Keratinocyte (primary cell): ENCODE measurements around the gene PLEKHG4.

ENCODE experiments used
- EZH2 ChIP-seq: IDR thresholded peaks from one replicate; pipeline ENCODE4 v1.6.1; 2012; ENCODE audit warnings: inconsistent platforms, mild to moderate bottlenecking, low read length, moderate library complexity
- TF ChIP-seq, protein P1 (sequence below), 3 experiments: IDR thresholded peaks in 1 of 3; conservative IDR thresholded peaks in 1 of 3; optimal IDR thresholded peaks in 1 of 3; 2 replicates in 2 of 3; 3 replicates in 1 of 3; pipeline versions ENCODE3 to v1.5.1; 2011; ENCODE audit warnings: low read length in 3 of 3, mild to moderate bottlenecking in 3 of 3, moderate library complexity in 2 of 3, control low read depth in 1 of 3, inconsistent platforms in 1 of 3; ENCODE audit not compliant: insufficient read depth in 2 of 3; ENCODE audit errors: extremely low read depth in 1 of 3

DNA sequence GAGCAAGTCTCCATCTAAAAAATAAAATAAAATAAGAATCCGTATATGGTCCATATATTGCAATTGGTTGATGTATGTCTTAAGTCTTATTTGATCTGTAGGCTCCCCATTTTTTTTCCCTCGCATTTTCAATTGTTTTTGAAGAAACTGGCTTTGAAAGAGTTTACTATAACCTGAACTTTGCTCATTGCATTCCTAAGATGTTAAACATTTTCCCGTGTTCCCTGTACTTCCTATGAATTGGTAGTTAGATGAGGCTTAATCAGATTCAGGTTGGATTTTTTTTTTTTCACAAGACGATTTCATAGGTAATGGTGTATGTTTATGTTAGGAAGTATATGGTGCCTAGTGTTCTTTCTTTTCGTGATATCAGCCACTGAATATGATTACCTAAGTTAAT, 50.6 kb downstream of the PLEKHG4 start:
- TF ChIP-seq, protein P1, sequence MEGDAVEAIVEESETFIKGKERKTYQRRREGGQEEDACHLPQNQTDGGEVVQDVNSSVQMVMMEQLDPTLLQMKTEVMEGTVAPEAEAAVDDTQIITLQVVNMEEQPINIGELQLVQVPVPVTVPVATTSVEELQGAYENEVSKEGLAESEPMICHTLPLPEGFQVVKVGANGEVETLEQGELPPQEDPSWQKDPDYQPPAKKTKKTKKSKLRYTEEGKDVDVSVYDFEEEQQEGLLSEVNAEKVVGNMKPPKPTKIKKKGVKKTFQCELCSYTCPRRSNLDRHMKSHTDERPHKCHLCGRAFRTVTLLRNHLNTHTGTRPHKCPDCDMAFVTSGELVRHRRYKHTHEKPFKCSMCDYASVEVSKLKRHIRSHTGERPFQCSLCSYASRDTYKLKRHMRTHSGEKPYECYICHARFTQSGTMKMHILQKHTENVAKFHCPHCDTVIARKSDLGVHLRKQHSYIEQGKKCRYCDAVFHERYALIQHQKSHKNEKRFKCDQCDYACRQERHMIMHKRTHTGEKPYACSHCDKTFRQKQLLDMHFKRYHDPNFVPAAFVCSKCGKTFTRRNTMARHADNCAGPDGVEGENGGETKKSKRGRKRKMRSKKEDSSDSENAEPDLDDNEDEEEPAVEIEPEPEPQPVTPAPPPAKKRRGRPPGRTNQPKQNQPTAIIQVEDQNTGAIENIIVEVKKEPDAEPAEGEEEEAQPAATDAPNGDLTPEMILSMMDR (optimal IDR thresholded peaks at IDR 0.05 in 1 of 3, IDR thresholded peaks at IDR 0.05 in 1 of 3, conservative IDR thresholded peaks at IDR 0.05 in 1 of 3; ENCODE audit: extremely low read depth in 1 of 3, insufficient read depth in 2 of 3, low read length in 3 of 3) = no peak
- TF ChIP-seq EZH2 = no peak
